Neural cell (in vitro differentiated cells): ENCODE data around the gene NFKBIZ. TPM values are rescaled to one million over a fixed set of nuclear protein-coding genes. Genes with fewer than 3 reads are reported as not detected.

Experiments
- H2AFZ ChIP-seq: fragments of 200-600, 300-800 bp; sonication (generic), shearing (Covaris generic); 2 replicates; pipeline ENCODE4 v1.6.0; 2014; ENCODE audit warnings: low read depth, mild to moderate bottlenecking, antibody characterized with exemption, low read length, moderate library complexity
- H3F3A ChIP-seq: fragments of 200-600 bp; shearing (Covaris generic); 2 replicates; pipeline ENCODE4 v1.6.1; 2016; ENCODE audit warnings: mild to moderate bottlenecking, moderate library complexity, mixed read lengths, antibody characterized with exemption, low read length; ENCODE audit not compliant: insufficient read depth, poor library complexity, severe bottlenecking
- H3K27ac ChIP-seq: fragments of 200-600, 300-800 bp; sonication (generic), shearing (Covaris generic); 2 replicates; pipeline ENCODE4 v1.5.1; 2014; ENCODE audit warnings: mild to moderate bottlenecking, low read length, moderate library complexity
- H3K27me3 ChIP-seq: fragments of 300-800, 200-600 bp; sonication (generic), shearing (Covaris generic); 2 replicates; pipeline ENCODE4 v1.6.0; 2014; ENCODE audit warnings: mild to moderate bottlenecking, low read depth, low read length, moderate library complexity; ENCODE audit not compliant: insufficient read depth
- H3K36me3 ChIP-seq: fragments of 300-800, 200-600 bp; sonication (generic), shearing (Covaris generic); 2 replicates; pipeline ENCODE4 v1.5.1; 2014; ENCODE audit warnings: mild to moderate bottlenecking, antibody characterized with exemption, low read length, moderate library complexity; ENCODE audit not compliant: insufficient read depth
- H3K4me2 ChIP-seq: fragments of 300-800, 200-600 bp; sonication (generic), shearing (Covaris generic); 2 replicates; pipeline ENCODE4 v1.6.0; 2014; ENCODE audit warnings: mild to moderate bottlenecking, low read length
- H3K4me3 ChIP-seq: fragments of 300-800, 200-600 bp; sonication (generic), shearing (Covaris generic); 2 replicates; pipeline ENCODE4 v1.5.1; 2014; ENCODE audit warnings: mild to moderate bottlenecking, low read length, moderate library complexity
- H3K79me2 ChIP-seq: fragments of 200-600 bp; shearing (Covaris generic); replicated peaks from 2 replicates; pipeline ENCODE4 v1.6.0; 2014; ENCODE audit warnings: mild to moderate bottlenecking, low read length, moderate library complexity; ENCODE audit not compliant: insufficient read depth
- H3K9ac ChIP-seq: fragments of 300-800, 200-600 bp; sonication (generic), shearing (Covaris generic); 2 replicates; pipeline ENCODE4 v1.6.1; 2016; ENCODE audit warnings: mild to moderate bottlenecking, low read length, mixed read lengths
- H3K9me2 ChIP-seq: fragments of 200-600 bp; shearing (Covaris generic); 2 replicates; pipeline ENCODE4 v1.6.1; 2016; ENCODE audit warnings: mild to moderate bottlenecking, low read length, mixed read lengths; ENCODE audit not compliant: insufficient read depth
- H3K9me3 ChIP-seq: fragments of 200-600, 300-800 bp; sonication (generic), shearing (Covaris generic); 2 replicates; pipeline ENCODE4 v1.6.1; 2016; ENCODE audit warnings: mild to moderate bottlenecking, mixed run types, low read length, moderate library complexity, mixed read lengths
- H4K20me1 ChIP-seq: fragments of 200-600 bp; shearing (Covaris generic); 2 replicates; pipeline ENCODE4 v1.6.1; 2016; ENCODE audit warnings: mild to moderate bottlenecking, mixed run types; ENCODE audit not compliant: insufficient read depth
- CTCF ChIP-seq: fragments of 450-650 bp; IDR thresholded peaks from 2 replicates; pipeline ENCODE4 v1.5.1; 2014; ENCODE audit warnings: antibody characterized with exemption, mild to moderate bottlenecking, moderate library complexity; ENCODE audit not compliant: poor library complexity, severe bottlenecking
- EP300 ChIP-seq: fragments of 450-650 bp; conservative IDR thresholded peaks from 2 replicates; pipeline ENCODE4 v1.6.1; 2014; ENCODE audit warnings: antibody characterized with exemption, mild to moderate bottlenecking, moderate library complexity; ENCODE audit not compliant: poor library complexity, severe bottlenecking
- EZH2 ChIP-seq: fragments of 200-600, 300-800 bp; shearing (Covaris generic), sonication (generic); IDR thresholded peaks from 2 replicates; pipeline ENCODE4 v1.6.1; 2014; ENCODE audit warnings: antibody characterized with exemption, low read length, borderline replicate concordance, mild to moderate bottlenecking; ENCODE audit not compliant: insufficient read depth, poor library complexity, severe bottlenecking
- MXI1 ChIP-seq: fragments of 450-650 bp; conservative IDR thresholded peaks from 2 replicates; pipeline ENCODE4 v1.6.1; 2014; ENCODE audit warnings: antibody characterized with exemption, mild to moderate bottlenecking; ENCODE audit not compliant: poor library complexity, severe bottlenecking
- POLR2AphosphoS5 ChIP-seq: IDR thresholded peaks from 2 replicates; pipeline ENCODE4 v1.6.1; 2012
- RAD21 ChIP-seq: fragments of 450-650 bp; conservative IDR thresholded peaks from 2 replicates; pipeline ENCODE4 v1.6.1; 2014; ENCODE audit warnings: antibody characterized with exemption, mild to moderate bottlenecking, moderate library complexity
- REST ChIP-seq: IDR thresholded peaks from 2 replicates; pipeline ENCODE4 v1.6.1; 2012; ENCODE audit warnings: borderline replicate concordance
- SMC3 ChIP-seq: fragments of 450-650 bp; conservative IDR thresholded peaks from 2 replicates; pipeline ENCODE4 v1.6.1; 2014; ENCODE audit warnings: antibody characterized with exemption, mild to moderate bottlenecking, moderate library complexity; ENCODE audit not compliant: poor library complexity
- TAF1 ChIP-seq: IDR thresholded peaks from 2 replicates; pipeline ENCODE4 v1.6.1; 2012; ENCODE audit warnings: low read depth
- polyA plus RNA-seq: library from polyadenylated mRNA; depleted of rRNA; stranded (reverse); fragments of >200 nt; gene quantifications from 2 replicates; pipeline ENCODE4 v1.2.3, GENCODE V29; 2014

The NFKBIZ gene
- polyA plus RNA-seq, 1 donor from 2014 or later = 0.84 TPM

- Histone ChIP-seq H3K79me2 (no peaks in the 10 kb centered on the region), H3F3A (no peaks in the 10 kb centered on the region), H3K27me3 (no peaks in the 10 kb centered on the region), H3K9me3 (no peaks in the 10 kb centered on the region), H3K4me3 (no peak overlapping the region), H4K20me1 (no peaks in the 10 kb centered on the region), H2AFZ (no peak overlapping the region), H3K4me2 (no peak overlapping the region), H3K27ac (no peak overlapping the region), H3K9ac (no peak overlapping the region), H3K9me2 (no peaks in the 10 kb centered on the region), H3K36me3 (no peaks in the 10 kb centered on the region)
- no peak for TF ChIP-seq EZH2
- TF ChIP-seq RAD21 = no peak
- no peak for TF ChIP-seq TAF1
- no peak for TF ChIP-seq CTCF
- TF ChIP-seq REST = no peak
- TF ChIP-seq SMC3 = no peak
- TF ChIP-seq MXI1 = no peak
- TF ChIP-seq POLR2AphosphoS5 = no peak
- no peak for TF ChIP-seq EP300
These were observed 26.8 kb downstream of the NFKBIZ start for GRCh38 chr3:101876142-101876541.

- Histone ChIP-seq H3K27me3 (no peaks in the 10 kb centered on the region), H3K27ac (no peak overlapping the region), H3K9me3 (no peaks in the 10 kb centered on the region), H3K4me3 (no peak overlapping the region), H3K4me2 (no peak overlapping the region), H3K9ac (no peak overlapping the region), H3K36me3 (no peaks in the 10 kb centered on the region), H3K79me2 (no peaks in the 10 kb centered on the region), H3F3A (no peaks in the 10 kb centered on the region), H3K9me2 (no peaks in the 10 kb centered on the region), H4K20me1 (no peaks in the 10 kb centered on the region), H2AFZ (no peak overlapping the region)
- no peak for TF ChIP-seq RAD21
- TF ChIP-seq MXI1 = no peak
- TF ChIP-seq EP300 = no peak
- TF ChIP-seq POLR2AphosphoS5 = no peak
- no peak for TF ChIP-seq CTCF
- TF ChIP-seq REST = no peak
- TF ChIP-seq TAF1 = no peak
- TF ChIP-seq EZH2 = no peak
- no peak for TF ChIP-seq SMC3
These were observed 29.3 kb downstream of the NFKBIZ start for GRCh38 chr3:101878589-101878988.
